HG03342 (cell line): ENCODE measurements around the gene TBX2.

Experiments used
- ATAC-seq: cut with Tn5 transposase; IDR thresholded peaks from one replicate; pipeline ENCODE4 v1.9.1; 2021; ENCODE audit warnings: mild to moderate bottlenecking, moderate library complexity; ENCODE audit not compliant: unreplicated experiment

TBX2 gene

GRCh38 chr17:61452301-61453290, 53.0 kb downstream of the TBX2 start, which contains the start of gene TBX4:
Gene TBX4, plus strand, starts transcription at chr17:61452422. Its CDS starts 4,069 bp downstream, at chr17:61456491.
- no peak for ATAC-seq

DNA sequence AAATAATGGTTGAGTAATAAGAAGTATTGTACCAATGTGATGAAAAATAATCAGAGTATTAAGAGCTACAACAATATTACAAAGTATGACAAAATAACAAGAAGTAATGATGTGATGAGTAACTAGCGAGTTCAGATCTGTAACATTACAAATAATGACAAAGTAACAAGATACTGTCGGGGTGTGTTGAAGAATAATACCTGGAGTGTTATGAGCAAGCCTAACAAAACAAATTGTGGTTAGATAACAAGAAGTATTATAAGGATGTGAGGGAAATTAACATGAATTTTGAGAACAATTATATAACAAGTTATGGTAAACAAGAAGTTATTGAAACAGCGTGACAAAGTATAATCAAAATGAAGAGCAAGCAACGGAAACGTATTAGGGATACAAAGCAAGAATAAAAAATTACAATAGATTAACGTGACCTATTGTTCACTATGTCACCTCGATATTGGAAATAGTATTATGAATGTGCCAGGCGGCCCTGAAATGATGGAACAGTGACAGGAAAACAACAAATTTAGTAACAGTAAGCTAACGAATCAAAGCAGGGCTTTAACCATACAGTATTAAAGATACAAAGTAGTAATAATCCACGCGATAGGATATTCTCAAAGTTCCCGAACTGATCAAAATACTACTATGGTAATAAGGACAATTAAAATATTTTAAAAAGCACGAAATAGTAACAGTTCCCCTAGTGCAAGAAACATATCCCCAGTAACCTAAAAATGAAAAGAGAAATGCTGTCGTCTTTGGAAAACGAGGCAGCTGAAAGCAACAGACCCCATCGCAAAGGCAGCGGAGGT, 54.1 kb downstream of the TBX2 start:
- ATAC-seq: no peak

- no peak for ATAC-seq
Observed at GRCh38 chr17:61454381-61455323, 55.0 kb downstream of the TBX2 start.

- no peak for ATAC-seq
Observed at GRCh38 chr17:61455324-61456060, 55.8 kb downstream of the TBX2 start.

DNA sequence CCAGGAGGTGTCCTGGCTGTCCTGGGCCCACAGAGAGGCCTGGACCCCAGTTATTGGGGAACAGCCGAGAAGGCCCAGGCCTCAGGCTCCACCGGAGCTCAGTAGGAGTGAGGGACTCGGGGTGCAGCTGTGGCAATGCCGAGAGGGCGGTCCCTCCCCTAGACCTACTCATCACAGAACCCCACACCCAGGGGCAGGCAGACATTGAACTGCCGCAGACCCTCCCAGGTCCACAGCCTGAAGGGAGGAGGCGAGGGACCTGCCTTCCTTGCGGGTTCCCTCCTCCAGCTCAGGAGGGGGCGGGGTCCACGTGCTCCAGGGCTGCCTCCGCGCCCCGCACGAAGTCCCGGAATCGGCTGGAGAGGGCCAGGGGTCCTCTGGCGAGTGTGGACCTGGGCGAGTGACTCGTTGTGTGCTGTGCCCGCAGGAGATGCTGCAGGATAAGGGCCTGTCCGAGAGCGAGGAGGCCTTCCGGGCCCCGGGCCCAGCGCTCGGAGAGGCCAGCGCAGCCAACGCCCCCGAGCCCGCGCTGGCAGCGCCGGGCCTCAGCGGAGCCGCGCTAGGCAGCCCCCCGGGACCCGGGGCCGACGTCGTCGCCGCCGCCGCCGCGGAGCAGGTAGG, 56.5 kb downstream of the TBX2 start:
- no peak for ATAC-seq

GRCh38 chr17:61456688-61457225, 57.1 kb downstream of the TBX2 start:
- no peak for ATAC-seq

GRCh38 chr17:61457226-61457983, 57.8 kb downstream of the TBX2 start:
- ATAC-seq: no peak

DNA sequence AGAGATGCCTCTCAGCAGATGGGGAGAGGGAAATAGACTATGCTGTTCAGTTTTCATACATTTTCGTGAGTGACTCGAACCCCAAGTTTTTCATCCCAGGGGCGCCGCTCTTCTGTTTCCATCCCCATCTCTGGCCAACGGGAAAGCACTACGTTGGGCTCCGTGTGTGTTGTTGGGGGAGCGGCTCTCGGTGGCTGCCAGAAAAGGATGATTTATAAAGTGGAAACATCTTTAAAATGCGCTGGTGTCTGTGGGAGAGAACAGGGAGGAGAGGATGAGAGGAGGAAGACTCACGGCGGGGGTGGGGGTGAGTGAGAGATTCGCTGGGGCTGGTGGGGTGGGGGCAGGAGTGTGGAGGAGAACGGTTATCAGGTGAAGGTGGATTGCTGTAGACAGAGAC, 58.4 kb downstream of the TBX2 start:
- ATAC-seq: no peak

DNA sequence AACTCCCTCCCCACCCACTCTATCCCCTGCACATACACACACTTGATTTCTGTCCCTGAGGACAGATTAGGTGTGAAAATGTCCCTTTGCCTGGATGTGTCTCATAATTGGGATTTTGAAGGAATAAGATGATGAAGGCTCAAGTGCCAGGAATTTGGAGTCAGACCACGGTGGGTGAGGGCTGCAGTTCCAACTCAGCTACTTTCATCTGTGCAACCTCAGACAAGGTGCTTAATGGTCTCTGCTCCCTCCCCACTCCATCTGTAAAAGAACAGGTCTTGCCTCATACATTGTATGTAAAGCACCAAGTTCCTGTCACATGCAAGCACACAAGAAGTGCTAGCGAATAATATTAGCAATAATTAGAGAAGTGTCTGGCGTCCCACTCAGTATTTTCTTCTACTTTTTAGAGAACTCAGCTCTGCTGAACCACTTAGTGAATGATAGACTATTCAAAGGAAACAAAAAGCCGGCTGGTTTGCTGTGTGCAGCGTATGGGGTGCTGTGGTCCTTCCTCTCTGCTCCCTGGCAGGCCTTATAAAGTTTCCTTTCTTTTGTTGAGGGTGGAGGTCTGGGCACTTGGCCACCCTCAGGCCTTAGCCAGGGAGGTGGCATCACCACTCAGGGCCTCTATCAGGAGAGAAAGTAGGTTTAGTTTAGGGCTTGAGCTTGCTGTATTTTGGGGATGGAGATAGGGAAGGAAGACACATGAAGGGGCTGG, 58.9 kb downstream of the TBX2 start:
- no peak for ATAC-seq
